NB4 (cell line): ENCODE measurements around the gene MYT1.

Experiments
- DNase-seq: peaks from one replicate; pipeline ENCODE4 v3.0.0; 2010; ENCODE audit warnings: low read depth
- H3K4me3 ChIP-seq: one replicate; pipeline ENCODE4 v1.5.1; 2011; ENCODE audit warnings: mild to moderate bottlenecking, low read depth, low read length, moderate library complexity
- CTCF ChIP-seq: IDR thresholded peaks from one replicate; pipeline ENCODE4 v1.5.1; 2012; ENCODE audit warnings: low read depth, low read length
- MAX ChIP-seq: IDR thresholded peaks from 2 replicates; pipeline ENCODE4 v1.6.1; 2011; ENCODE audit warnings: low read depth, low read length
- MYC ChIP-seq: IDR thresholded peaks from 2 replicates; pipeline ENCODE4 v1.6.1; 2011; ENCODE audit warnings: low read depth, low read length
- POLR2A ChIP-seq: IDR thresholded peaks from 2 replicates; pipeline ENCODE4 v1.6.1; 2011; ENCODE audit warnings: mild to moderate bottlenecking; ENCODE audit not compliant: insufficient read length; ENCODE audit errors: extremely low read depth

MYT1 gene

GRCh38 chr20:64200740-64201139, 36.5 kb downstream of the MYT1 start:
- TF ChIP-seq MYC, result no peak
- TF ChIP-seq POLR2A, result no peak
- TF ChIP-seq MAX, result no peak
- no peak for TF ChIP-seq CTCF
- no peak overlapping the region for H3K4me3 ChIP-seq

GRCh38 chr20:64201653-64202052, 37.4 kb downstream of the MYT1 start:
- no peak for TF ChIP-seq POLR2A
- no peak for TF ChIP-seq MYC
- TF ChIP-seq MAX, result no peak
- TF ChIP-seq CTCF, result no peak
- no peak overlapping the region for H3K4me3 ChIP-seq
- no peak for DNase-seq

More at GRCh38 chr20:64200740-64201139, 36.5 kb downstream of the MYT1 start:
- DNase-seq, result no peak

- no peak overlapping the region for H3K4me3 ChIP-seq
- TF ChIP-seq MAX, result no peak
- TF ChIP-seq MYC, result no peak
- TF ChIP-seq POLR2A, result no peak
- TF ChIP-seq CTCF, result no peak
- no peak for DNase-seq
Measured at GRCh38 chr20:64203037-64203777, 39.0 kb downstream of the MYT1 start.

GRCh38 chr20:64205611-64206026, 41.4 kb downstream of the MYT1 start:
- TF ChIP-seq MAX (no peak), CTCF (no peak), MYC (no peak), POLR2A (no peak)
- DNase-seq, result no peak
- no peak overlapping the region for H3K4me3 ChIP-seq

- TF ChIP-seq POLR2A (no peak), CTCF (no peak), MYC (no peak), MAX (no peak)
- DNase-seq, result no peak
- no peak overlapping the region for H3K4me3 ChIP-seq
Measured at GRCh38 chr20:64206614-64207013, 42.4 kb downstream of the MYT1 start.
